Gastroesophageal sphincter (tissue), 3 donors: ENCODE measurements around the gene DEPDC1B.
"Not testable (repeated sequence)": the region's sequence is repeated elsewhere in the genome, so short reads cannot be mapped to it uniquely, and the experiment has no call there.

ENCODE experiments used
- CTCF ChIP-seq, 4 experiments: fragments of 200-600 bp in 2 of 4; fragments of 450-650 bp in 2 of 4; sonication (generic) in 1 of 4; IDR thresholded peaks; one replicate each; pipeline ENCODE4 v1.5.1; 2017 to 2019; ENCODE audit warnings: antibody characterized with exemption in 4 of 4, mild to moderate bottlenecking in 2 of 4, moderate library complexity in 2 of 4
- EP300 ChIP-seq: sonication (generic); formaldehyde crosslinking; IDR thresholded peaks from one replicate; pipeline ENCODE4 v1.6.1; 2017; ENCODE audit warnings: antibody characterized with exemption, mild to moderate bottlenecking

GRCh38 chr5:60624875-60625274, 75.1 kb downstream of the DEPDC1B start:
- not testable (repeated sequence) for TF ChIP-seq EP300; CTCF (IDR thresholded peaks at IDR 0.05)
